Measurements from ENCODE around the gene SQSTM1. TPM values are rescaled to one million over a fixed set of nuclear protein-coding genes. Genes with fewer than 3 reads are reported as not detected.
"Not testable (repeated sequence)": the region's sequence is repeated elsewhere in the genome, so short reads cannot be mapped to it uniquely, and the experiment has no call there.

SQSTM1 gene
- total RNA-seq, 2 experiments from 2014 or later: 58.5 to 81.1 TPM

- Histone ChIP-seq H3K27ac (ENCODE audit: low read depth, low read length, poor library complexity, severe bottlenecking) (no peak overlapping the region), H2AFZ (ENCODE audit: low read length) (no peak overlapping the region), H3K79me2 (ENCODE audit: insufficient read depth, low read depth, low read length) (no peaks in the 10 kb centered on the region), H3K4me2 (ENCODE audit: low read length) (no peak overlapping the region), H3K9me2 (ENCODE audit: insufficient read depth, low read length) (no peaks in the 10 kb centered on the region), H3K4me1 (ENCODE audit: insufficient read depth, low read length, poor library complexity, severe bottlenecking) (no peaks in the 10 kb centered on the region), H3K9me3 (ENCODE audit: low read length) (no peaks in the 10 kb centered on the region), H3K36me3 (ENCODE audit: insufficient read depth, low read length) (peaks cover 86% of the 10 kb centered on the region), H4K20me1 (ENCODE audit: insufficient read depth, low read length) (no peaks in the 10 kb centered on the region), H3K4me3 (ENCODE audit: low read depth, low read length, poor library complexity, severe bottlenecking) (no peak overlapping the region)
- intact Hi-C loops (cut with micrococcal nuclease; ENCODE audit: unreplicated experiment): no loop called here
- no TSS peak for BruUV-seq (replicated peaks)
- ChIA-PET CTCF (ENCODE audit: unreplicated experiment) (no interaction called here), POLR2A (interaction anchor here (0.6 kb wide), 1 partner anchor 31 kb away, joined by 3 read pairs; no protein-coding TSS in a partner anchor)
- TF ChIP-seq CTCF (conservative IDR thresholded peaks at IDR 0.05; ENCODE audit: low read length) (no peak), EZH2phosphoT487 (IDR thresholded peaks at IDR 0.05; ENCODE audit: borderline replicate concordance, low read depth, low read length) (no peak)
- no peak for DNase-seq (ENCODE audit: low spot score)
These were observed 12.5 kb downstream of the SQSTM1 start for GRCh38 chr5:179833056-179833708.

GRCh38 chr5:179833709-179834070, 13.0 kb downstream of the SQSTM1 start:
- TF ChIP-seq EZH2phosphoT487 (IDR thresholded peaks at IDR 0.05; ENCODE audit: borderline replicate concordance, low read depth, low read length): no peak
- TF ChIP-seq CTCF (conservative IDR thresholded peaks at IDR 0.05; ENCODE audit: low read length): no peak
- DNase-seq (ENCODE audit: low spot score): no peak
- no TSS peak for BruUV-seq (replicated peaks)
- Histone ChIP-seq H3K27ac (ENCODE audit: low read depth, low read length, poor library complexity, severe bottlenecking) (no peak overlapping the region), H2AFZ (ENCODE audit: low read length) (no peak overlapping the region), H3K9me2 (ENCODE audit: insufficient read depth, low read length) (no peaks in the 10 kb centered on the region), H3K9me3 (ENCODE audit: low read length) (no peaks in the 10 kb centered on the region), H3K4me3 (ENCODE audit: low read depth, low read length, poor library complexity, severe bottlenecking) (no peak overlapping the region), H4K20me1 (ENCODE audit: insufficient read depth, low read length) (no peaks in the 10 kb centered on the region), H3K4me1 (ENCODE audit: insufficient read depth, low read length, poor library complexity, severe bottlenecking) (no peaks in the 10 kb centered on the region), H3K4me2 (ENCODE audit: low read length) (no peak overlapping the region), H3K79me2 (ENCODE audit: insufficient read depth, low read depth, low read length) (no peaks in the 10 kb centered on the region), H3K36me3 (ENCODE audit: insufficient read depth, low read length) (peaks cover 86% of the 10 kb centered on the region)
- POLR2A ChIA-PET: interaction anchor here (0.6 kb wide), 1 partner anchor 32 kb away, joined by 3 read pairs; no protein-coding TSS in a partner anchor
- CTCF ChIA-PET (ENCODE audit: unreplicated experiment): no interaction called here
- intact Hi-C loops (cut with micrococcal nuclease; ENCODE audit: unreplicated experiment): no loop called here

GRCh38 chr5:179834120-179834519, 13.4 kb downstream of the SQSTM1 start:
- Histone ChIP-seq H3K36me3 (ENCODE audit: insufficient read depth, low read length) (peaks cover 85% of the 10 kb centered on the region), H3K27ac (ENCODE audit: low read depth, low read length, poor library complexity, severe bottlenecking) (no peak overlapping the region), H2AFZ (ENCODE audit: low read length) (no peak overlapping the region), H3K4me1 (ENCODE audit: insufficient read depth, low read length, poor library complexity, severe bottlenecking) (no peaks in the 10 kb centered on the region), H4K20me1 (ENCODE audit: insufficient read depth, low read length) (no peaks in the 10 kb centered on the region), H3K4me2 (ENCODE audit: low read length) (no peak overlapping the region), H3K79me2 (ENCODE audit: insufficient read depth, low read depth, low read length) (no peaks in the 10 kb centered on the region), H3K4me3 (ENCODE audit: low read depth, low read length, poor library complexity, severe bottlenecking) (no peak overlapping the region), H3K9me2 (ENCODE audit: insufficient read depth, low read length) (no peaks in the 10 kb centered on the region), H3K9me3 (ENCODE audit: low read length) (no peaks in the 10 kb centered on the region)
- TF ChIP-seq CTCF (conservative IDR thresholded peaks at IDR 0.05; ENCODE audit: low read length) (no peak), EZH2phosphoT487 (IDR thresholded peaks at IDR 0.05; ENCODE audit: borderline replicate concordance, low read depth, low read length) (no peak)
- ChIA-PET POLR2A (no interaction called here), CTCF (ENCODE audit: unreplicated experiment) (no interaction called here)
- intact Hi-C loops (cut with micrococcal nuclease; ENCODE audit: unreplicated experiment): no loop called here
- BruUV-seq (replicated peaks): no TSS peak
- DNase-seq (ENCODE audit: low spot score): no peak

- H3K4me2 ChIP-seq (ENCODE audit: low read length); H4K20me1 ChIP-seq (ENCODE audit: insufficient read depth, low read length); H3K9me2 ChIP-seq (ENCODE audit: insufficient read depth, low read length); intact Hi-C loops (cut with micrococcal nuclease; ENCODE audit: unreplicated experiment); DNase-seq (ENCODE audit: low spot score); H3K4me3 ChIP-seq (ENCODE audit: low read depth, low read length, poor library complexity, severe bottlenecking); CTCF ChIA-PET (ENCODE audit: unreplicated experiment); H3K9me3 ChIP-seq (ENCODE audit: low read length); H3K79me2 ChIP-seq (ENCODE audit: insufficient read depth, low read depth, low read length); BruUV-seq (replicated peaks); POLR2A ChIA-PET; H3K4me1 ChIP-seq (ENCODE audit: insufficient read depth, low read length, poor library complexity, severe bottlenecking); H3K27ac ChIP-seq (ENCODE audit: low read depth, low read length, poor library complexity, severe bottlenecking); H2AFZ ChIP-seq (ENCODE audit: low read length): not testable (repeated sequence)
- peaks cover 84% of the 10 kb centered on the region for H3K36me3 ChIP-seq (ENCODE audit: insufficient read depth, low read length)
These were observed 14.2 kb downstream of the SQSTM1 start for GRCh38 chr5:179834871-179835270.

Data from OCI-LY7 (cell line).